ENCODE results near the gene SLC11A1.

DNA sequence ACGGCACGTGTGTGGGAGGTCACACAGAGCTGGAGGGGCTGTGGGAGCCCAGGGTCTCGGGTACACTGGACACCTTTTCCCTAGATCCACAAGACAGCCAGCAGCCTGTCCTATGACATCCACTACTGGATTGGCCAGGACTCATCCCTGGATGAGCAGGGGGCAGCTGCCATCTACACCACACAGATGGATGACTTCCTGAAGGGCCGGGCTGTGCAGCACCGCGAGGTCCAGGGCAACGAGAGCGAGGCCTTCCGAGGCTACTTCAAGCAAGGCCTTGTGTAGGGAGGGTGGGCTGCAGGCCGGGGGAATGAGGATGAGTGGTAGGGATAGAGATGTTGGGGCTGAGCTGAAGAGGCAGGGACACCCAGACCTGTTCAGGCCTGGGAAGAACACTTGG is 43.5 kb downstream of the SLC11A1 start:
- TF ChIP-seq POLR2A (IDR thresholded peaks at IDR 0.05) (no peak), EP300 (IDR thresholded peaks at IDR 0.05) (no peak)
- TF ChIP-seq, protein P1, sequence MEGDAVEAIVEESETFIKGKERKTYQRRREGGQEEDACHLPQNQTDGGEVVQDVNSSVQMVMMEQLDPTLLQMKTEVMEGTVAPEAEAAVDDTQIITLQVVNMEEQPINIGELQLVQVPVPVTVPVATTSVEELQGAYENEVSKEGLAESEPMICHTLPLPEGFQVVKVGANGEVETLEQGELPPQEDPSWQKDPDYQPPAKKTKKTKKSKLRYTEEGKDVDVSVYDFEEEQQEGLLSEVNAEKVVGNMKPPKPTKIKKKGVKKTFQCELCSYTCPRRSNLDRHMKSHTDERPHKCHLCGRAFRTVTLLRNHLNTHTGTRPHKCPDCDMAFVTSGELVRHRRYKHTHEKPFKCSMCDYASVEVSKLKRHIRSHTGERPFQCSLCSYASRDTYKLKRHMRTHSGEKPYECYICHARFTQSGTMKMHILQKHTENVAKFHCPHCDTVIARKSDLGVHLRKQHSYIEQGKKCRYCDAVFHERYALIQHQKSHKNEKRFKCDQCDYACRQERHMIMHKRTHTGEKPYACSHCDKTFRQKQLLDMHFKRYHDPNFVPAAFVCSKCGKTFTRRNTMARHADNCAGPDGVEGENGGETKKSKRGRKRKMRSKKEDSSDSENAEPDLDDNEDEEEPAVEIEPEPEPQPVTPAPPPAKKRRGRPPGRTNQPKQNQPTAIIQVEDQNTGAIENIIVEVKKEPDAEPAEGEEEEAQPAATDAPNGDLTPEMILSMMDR (IDR thresholded peaks at IDR 0.05) = no peak

All from upper lobe of left lung (tissue), 4 donors.